GM19438 (cell line): ENCODE measurements around the gene OR51B2.

Experiments
- ATAC-seq: cut with Tn5 transposase; IDR thresholded peaks from one replicate; pipeline ENCODE4 v1.9.1; 2021; ENCODE audit warnings: low read depth; ENCODE audit not compliant: unreplicated experiment

OR51B2 gene

DNA sequence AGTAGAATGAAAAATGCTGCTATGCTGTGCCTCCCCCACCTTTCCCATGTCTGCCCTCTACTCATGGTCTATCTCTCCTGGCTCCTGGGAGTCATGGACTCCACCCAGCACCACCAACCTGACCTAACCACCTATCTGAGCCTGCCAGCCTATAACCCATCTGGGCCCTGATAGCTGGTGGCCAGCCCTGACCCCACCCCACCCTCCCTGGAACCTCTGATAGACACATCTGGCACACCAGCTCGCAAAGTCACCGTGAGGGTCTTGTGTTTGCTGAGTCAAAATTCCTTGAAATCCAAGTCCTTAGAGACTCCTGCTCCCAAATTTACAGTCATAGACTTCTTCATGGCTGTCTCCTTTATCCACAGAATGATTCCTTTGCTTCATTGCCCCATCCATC lies 39.5 kb downstream of the OR51B2 start:
- no peak for ATAC-seq

DNA sequence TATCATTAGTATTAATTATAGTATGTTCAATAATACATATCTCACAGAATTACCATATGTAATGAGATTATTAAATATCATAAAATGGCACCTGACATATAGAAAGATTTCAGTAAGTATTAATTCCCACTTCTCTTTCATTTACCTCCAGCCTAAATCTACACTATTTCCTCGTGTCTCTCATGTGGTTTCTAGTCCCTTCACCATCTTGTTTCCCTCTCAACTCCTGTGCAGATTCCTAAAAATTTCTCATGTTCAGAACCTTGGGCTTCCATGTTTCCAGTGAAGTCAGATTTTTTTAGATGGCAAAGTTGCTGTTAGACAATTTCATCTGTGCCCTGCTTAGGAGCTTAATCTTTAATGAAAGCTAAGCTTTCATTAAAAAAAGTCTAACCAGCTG lies 40.2 kb downstream of the OR51B2 start:
- no peak for ATAC-seq

DNA sequence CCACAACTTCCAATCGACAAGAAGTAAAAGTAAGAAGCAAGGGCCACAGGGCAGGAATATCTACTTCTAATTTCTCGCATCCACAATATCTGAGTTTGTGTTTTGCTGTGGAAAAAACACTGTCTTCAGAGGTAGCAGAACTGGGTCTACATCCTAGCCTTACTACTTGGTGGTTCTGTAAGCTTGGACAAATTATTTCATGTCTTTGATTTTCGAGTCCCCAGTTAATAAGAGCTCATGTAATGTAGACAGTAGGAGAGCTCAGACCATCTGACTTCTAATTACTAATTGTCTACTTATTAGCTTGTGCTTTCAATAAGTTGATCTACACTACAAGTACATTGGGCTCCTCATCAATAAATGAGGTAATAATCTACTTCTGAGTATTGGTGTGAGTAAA lies 41.0 kb downstream of the OR51B2 start:
- ATAC-seq: no peak

DNA sequence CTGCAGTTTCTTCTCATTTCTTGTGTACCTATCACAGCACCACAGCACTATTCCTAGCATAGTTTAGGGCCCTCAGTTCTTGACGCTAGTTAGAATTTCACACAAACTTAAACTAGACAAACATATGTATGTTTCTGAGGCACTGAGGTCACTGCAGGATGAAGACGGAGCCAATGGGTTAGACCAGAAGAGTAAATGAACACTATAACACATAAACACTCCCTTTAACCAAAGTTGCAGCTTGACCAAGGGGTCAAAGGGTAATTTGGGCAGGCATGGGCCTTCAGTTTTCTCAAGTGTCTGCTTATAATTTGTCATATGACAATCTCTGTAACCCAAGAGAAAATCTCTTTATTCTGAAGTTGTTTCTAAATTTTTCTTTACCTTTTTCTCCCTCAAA lies 41.5 kb downstream of the OR51B2 start:
- ATAC-seq: no peak

DNA sequence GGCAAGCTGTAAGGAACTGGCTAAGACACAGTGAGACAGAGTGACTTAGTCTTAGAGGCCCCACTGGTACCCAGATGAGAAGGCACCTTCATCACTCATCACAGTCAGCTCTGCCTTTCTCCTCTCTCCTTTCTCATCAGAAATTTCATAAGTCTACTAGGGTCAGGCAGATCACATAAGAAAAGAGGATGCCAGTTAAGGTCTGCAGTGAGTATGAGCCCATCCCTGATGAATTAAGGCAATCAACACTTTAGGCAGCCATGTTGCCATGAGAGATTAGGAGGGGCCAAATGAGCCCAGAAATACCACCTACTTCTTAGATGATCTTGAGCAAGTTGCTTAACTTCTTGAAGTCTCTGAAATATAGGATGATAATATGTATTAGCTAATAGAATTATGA lies 42.5 kb downstream of the OR51B2 start:
- ATAC-seq: no peak

DNA sequence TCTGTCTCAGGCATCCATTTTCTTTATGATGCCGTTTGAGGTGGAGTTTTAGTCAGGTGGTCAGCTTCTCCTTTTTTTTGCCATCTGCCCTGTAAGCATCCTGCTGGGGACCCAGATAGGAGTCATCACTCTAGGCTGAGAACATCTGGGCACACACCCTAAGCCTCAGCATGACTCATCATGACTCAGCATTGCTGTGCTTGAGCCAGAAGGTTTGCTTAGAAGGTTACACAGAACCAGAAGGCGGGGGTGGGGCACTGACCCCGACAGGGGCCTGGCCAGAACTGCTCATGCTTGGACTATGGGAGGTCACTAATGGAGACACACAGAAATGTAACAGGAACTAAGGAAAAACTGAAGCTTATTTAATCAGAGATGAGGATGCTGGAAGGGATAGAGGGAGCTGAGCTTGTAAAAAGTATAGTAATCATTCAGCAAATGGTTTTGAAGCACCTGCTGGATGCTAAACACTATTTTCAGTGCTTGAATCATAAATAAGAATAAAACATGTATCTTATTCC lies 43.5 kb downstream of the OR51B2 start:
- peak; percentile 78 for ATAC-seq

DNA sequence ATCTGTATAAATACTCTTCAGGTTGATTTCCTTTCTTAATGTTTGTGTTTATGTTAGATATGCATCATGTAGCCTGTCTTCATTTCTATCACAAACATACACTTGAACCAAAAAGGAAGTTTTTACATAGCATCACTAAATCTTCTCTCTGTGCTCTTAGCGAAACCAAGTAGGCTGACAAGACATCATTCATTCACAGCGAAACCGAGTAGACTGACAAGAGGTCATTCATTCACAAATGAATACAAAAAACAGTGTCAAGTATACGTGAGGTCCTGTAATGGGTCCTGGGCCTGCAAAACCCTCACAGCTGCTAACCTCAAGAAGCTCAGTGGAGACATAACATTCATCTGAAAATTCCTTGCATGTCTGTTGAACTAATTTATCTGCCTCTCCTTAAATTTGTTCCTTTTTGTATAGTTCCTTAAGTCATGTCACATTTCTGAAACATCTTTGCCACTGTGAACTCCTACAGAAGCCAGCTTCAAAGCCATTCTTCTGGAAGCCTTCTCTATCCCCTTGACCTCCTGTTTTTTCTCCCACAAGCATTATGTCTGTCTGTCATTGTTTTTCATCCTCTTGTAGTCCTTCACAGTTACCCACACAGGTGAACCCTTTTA lies 44.5 kb downstream of the OR51B2 start:
- ATAC-seq: no peak

DNA sequence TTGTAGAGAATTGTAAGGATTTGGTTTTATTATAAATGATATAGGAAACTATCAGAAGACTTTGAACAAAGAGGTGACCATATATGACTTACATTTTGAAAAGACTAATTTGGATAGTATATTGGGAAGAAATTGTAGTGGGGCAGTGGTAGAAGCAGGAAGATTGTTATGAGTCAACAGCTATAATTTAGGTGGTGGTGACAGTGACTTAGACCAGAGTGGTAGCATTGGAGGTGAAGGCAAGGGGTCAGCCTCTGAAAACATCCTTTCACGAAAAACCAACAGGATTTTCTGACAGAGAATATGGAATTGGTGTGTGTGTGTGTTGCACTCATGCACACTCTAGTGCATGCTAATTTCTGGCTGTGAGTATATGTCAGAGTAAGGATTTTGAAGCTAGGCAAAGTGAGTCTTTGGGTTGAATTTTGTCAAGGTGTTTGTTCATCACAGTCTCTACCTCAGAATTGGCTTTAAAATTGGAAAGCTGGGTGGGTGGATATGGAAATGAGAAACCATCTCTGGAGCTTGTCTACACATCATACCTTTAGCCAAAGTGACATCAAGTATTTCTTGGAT lies 46.2 kb downstream of the OR51B2 start:
- peak; percentile 62 for ATAC-seq

DNA sequence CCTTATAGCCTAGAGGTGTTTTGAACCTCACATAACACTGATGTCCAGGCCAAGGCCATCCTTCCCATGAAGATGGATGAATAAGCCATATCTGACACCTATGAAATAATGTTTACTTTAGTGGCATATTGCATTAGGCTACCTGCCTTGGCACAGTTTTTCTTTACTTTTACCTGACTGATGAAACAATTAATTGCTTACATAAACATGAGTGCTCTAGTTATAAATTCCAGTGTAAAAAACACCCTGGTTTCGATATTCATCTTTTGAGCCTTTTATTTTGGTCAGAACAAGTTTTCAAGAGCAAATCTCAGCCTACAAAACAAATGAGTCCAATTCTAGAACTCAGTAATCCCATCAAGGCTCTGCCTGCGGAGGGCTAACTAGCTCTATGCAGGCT lies 47.4 kb downstream of the OR51B2 start:
- ATAC-seq: no peak

DNA sequence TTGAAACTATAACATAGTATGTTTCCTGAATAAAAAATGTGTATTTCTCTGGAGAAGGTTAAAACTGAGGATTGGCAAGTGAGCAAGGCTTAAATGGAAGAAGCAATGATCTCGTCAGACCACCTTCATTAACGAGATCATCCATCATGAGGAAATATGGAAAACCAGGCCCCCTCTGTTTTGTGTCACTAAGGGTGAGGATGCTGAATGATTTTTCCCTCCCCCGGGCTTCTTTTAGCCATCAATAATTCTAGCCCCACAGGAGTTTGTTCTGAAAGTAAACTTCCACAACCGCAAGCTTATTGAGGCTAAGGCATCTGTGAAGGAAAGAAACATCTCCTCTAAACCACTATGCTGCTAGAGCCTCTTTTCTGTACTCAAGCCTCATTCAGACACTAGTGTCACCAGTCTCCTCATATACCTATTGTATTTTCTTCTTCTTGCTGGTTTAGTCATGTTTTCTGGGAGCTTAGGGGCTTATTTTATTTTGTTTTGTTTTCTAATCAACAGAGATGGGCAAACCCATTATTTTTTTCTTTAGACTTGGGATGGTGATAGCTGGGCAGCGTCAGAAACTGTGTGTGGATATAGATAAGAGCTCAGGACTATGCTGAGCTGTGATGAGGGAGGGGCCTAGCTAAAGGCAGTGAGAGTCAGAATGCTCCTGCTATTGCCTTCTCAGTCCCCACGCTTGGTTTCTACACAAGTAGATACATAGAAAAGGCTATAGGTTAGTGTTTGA lies 48.6 kb downstream of the OR51B2 start:
- no peak for ATAC-seq

DNA sequence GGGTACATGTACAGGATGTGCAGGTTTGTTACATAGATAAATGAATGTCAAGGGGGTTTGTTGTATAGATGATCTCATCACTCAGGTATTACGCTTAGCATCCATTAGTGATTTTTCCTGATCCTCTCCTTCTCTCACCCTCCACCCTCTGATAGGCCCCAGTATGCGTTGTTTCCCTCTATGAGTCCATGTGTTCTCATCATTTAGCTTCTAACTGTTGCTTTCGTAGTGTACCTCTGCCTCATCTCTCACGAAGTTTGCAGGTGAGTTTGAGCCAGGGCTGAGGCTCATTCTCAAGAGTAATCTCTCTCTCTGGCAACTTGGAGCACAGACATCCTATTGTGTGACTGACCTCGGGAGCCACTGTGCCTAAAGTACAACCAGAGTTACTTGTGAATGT lies 49.7 kb downstream of the OR51B2 start:
- ATAC-seq: no peak
